GM12865 (cell line): Measurements from ENCODE around the gene FIGN.

ENCODE experiments used
- DNase-seq: peaks from one replicate; pipeline ENCODE4 v3.0.0; 2010; ENCODE audit warnings: low read depth
- H3K4me3 ChIP-seq: 2 replicates; pipeline ENCODE4 v1.5.1; 2011; ENCODE audit warnings: mild to moderate bottlenecking, low read depth, low read length, control low read depth
- TF ChIP-seq, protein P1 (sequence below): IDR thresholded peaks from 2 replicates; pipeline ENCODE4 v1.5.1; 2011; ENCODE audit warnings: low read length, control low read depth, low read depth, inconsistent platforms; ENCODE audit not compliant: insufficient read depth; ENCODE audit errors: missing control alignments

Gene FIGN

GRCh38 chr2:163556511-163556910 is 179.3 kb downstream of the FIGN start:
- H3K4me3 ChIP-seq, result no peak overlapping the region
- TF ChIP-seq, protein P1, sequence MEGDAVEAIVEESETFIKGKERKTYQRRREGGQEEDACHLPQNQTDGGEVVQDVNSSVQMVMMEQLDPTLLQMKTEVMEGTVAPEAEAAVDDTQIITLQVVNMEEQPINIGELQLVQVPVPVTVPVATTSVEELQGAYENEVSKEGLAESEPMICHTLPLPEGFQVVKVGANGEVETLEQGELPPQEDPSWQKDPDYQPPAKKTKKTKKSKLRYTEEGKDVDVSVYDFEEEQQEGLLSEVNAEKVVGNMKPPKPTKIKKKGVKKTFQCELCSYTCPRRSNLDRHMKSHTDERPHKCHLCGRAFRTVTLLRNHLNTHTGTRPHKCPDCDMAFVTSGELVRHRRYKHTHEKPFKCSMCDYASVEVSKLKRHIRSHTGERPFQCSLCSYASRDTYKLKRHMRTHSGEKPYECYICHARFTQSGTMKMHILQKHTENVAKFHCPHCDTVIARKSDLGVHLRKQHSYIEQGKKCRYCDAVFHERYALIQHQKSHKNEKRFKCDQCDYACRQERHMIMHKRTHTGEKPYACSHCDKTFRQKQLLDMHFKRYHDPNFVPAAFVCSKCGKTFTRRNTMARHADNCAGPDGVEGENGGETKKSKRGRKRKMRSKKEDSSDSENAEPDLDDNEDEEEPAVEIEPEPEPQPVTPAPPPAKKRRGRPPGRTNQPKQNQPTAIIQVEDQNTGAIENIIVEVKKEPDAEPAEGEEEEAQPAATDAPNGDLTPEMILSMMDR, result no peak
- no peak for DNase-seq

GRCh38 chr2:163554864-163555263 is 180.9 kb downstream of the FIGN start:
- TF ChIP-seq, protein P1, result no peak
- no peak overlapping the region for H3K4me3 ChIP-seq
- DNase-seq, result no peak

GRCh38 chr2:163553601-163554000 is 182.2 kb downstream of the FIGN start:
- DNase-seq, result no peak
- TF ChIP-seq, protein P1, result no peak
- no peak overlapping the region for H3K4me3 ChIP-seq

GRCh38 chr2:163552758-163553157 is 183.1 kb downstream of the FIGN start:
- TF ChIP-seq, protein P1, result no peak
- no peak for DNase-seq
- no peak overlapping the region for H3K4me3 ChIP-seq

DNA sequence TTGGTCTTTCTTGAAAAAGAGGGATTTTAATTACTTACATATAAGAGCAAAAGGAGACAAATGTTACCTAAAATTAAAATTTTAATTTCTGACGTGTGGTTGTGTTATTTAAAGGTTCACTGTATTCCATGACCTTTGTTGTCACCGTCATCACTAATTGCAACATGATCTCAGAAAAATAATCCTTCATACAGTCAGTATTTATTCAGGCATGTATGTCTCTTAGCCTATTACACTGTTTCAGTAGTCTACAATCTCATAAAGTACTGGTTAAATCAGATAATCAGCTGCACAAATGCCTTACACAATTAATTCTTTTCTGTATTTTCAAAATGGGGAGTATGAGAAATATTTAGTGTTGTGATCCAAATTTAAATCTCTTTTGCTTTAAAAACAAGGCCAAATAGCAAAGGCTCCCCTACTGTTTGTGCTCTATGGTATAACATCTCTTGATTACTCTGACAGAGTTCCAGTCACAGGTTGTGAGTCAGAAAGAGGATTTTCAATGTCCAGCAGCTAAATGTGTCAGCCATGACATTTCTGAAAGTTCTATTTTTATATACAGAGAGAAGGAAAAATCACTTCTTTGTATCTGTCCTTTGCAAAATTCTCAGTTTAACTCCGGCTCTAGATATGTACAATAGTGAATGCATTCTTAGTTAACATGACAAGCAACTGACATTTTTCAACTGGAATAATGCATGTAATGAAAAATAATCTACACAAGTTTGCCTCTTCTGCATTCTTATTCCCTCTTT is 184.0 kb downstream of the FIGN start:
- DNase-seq, result no peak
- no peak overlapping the region for H3K4me3 ChIP-seq
- TF ChIP-seq, protein P1, result no peak

GRCh38 chr2:163548970-163549369 is 186.8 kb downstream of the FIGN start:
- TF ChIP-seq, protein P1, result no peak
- DNase-seq, result no peak
- no peak overlapping the region for H3K4me3 ChIP-seq
